OCI-LY1 (cell line): ENCODE measurements around the gene ZNF814.

ENCODE experiments used
- H2AFZ ChIP-seq: fragments of 200-600 bp; sonication (generic), shearing (Covaris generic); 2 replicates; pipeline ENCODE4 v1.6.0; 2014; ENCODE audit warnings: antibody characterized with exemption, mild to moderate bottlenecking, low read length
- H3F3A ChIP-seq: fragments of 200-600 bp; sonication (generic), shearing (Covaris generic); 2 replicates; pipeline ENCODE4 v1.6.0; 2014; ENCODE audit warnings: mild to moderate bottlenecking, antibody characterized with exemption, low read length, moderate library complexity; ENCODE audit not compliant: insufficient read depth
- H3K27ac ChIP-seq: fragments of 200-600 bp; sonication (generic); 2 replicates; pipeline ENCODE4 v1.5.1; 2014; ENCODE audit warnings: low read length, mixed run types, mild to moderate bottlenecking, low read depth; ENCODE audit not compliant: poor library complexity, severe bottlenecking
- H3K27me3 ChIP-seq: fragments of 200-600 bp; sonication (generic); 2 replicates; pipeline ENCODE4 v1.6.0; 2014; ENCODE audit warnings: antibody characterized with exemption, mild to moderate bottlenecking, low read length, moderate library complexity; ENCODE audit not compliant: insufficient read depth
- H3K36me3 ChIP-seq: fragments of 200-600 bp; sonication (generic); 2 replicates; pipeline ENCODE4 v1.6.1; 2014; ENCODE audit warnings: mild to moderate bottlenecking, antibody characterized with exemption, low read length, moderate library complexity, mixed read lengths; ENCODE audit not compliant: insufficient read depth
- H3K4me1 ChIP-seq: fragments of 200-600 bp; sonication (generic); 2 replicates; pipeline ENCODE4 v1.5.1; 2014; ENCODE audit warnings: mild to moderate bottlenecking, low read length, moderate library complexity; ENCODE audit not compliant: insufficient read depth, severe bottlenecking
- H3K4me2 ChIP-seq: fragments of 200-600 bp; sonication (generic), shearing (Covaris generic); 2 replicates; pipeline ENCODE4 v1.6.1; 2014; ENCODE audit warnings: low read length
- H3K4me3 ChIP-seq: fragments of 200-600 bp; sonication (generic); 2 replicates; pipeline ENCODE4 v1.5.1; 2014; ENCODE audit warnings: low read length, low read depth, mild to moderate bottlenecking, mixed read lengths; ENCODE audit not compliant: poor library complexity, severe bottlenecking
- H3K79me2 ChIP-seq: fragments of 200-600 bp; shearing (Covaris generic); 2 replicates; pipeline ENCODE4 v1.6.1; 2016; ENCODE audit warnings: mixed run types, low read length, mixed read lengths; ENCODE audit not compliant: insufficient read depth
- H3K9ac ChIP-seq: fragments of 200-600 bp; sonication (generic), shearing (Covaris generic); 2 replicates; pipeline ENCODE4 v1.6.1; 2014; ENCODE audit warnings: mild to moderate bottlenecking, low read length, mixed read lengths
- H3K9me2 ChIP-seq: fragments of 200-600 bp; sonication (generic), shearing (Covaris generic); 2 replicates; pipeline ENCODE4 v1.6.1; 2014; ENCODE audit warnings: low read depth, mild to moderate bottlenecking, low read length, mixed read lengths
- H3K9me3 ChIP-seq: fragments of 200-600 bp; shearing (Covaris generic); 2 replicates; pipeline ENCODE4 v1.6.1; 2014; ENCODE audit warnings: low read length, mixed read lengths
- H4K20me1 ChIP-seq: fragments of 200-600 bp; sonication (generic), shearing (Covaris generic); 2 replicates; pipeline ENCODE4 v1.6.0; 2016; ENCODE audit warnings: mild to moderate bottlenecking, low read length; ENCODE audit not compliant: insufficient read depth
- CTCF ChIP-seq: fragments of 200-600 bp; sonication (generic), shearing (Covaris generic); IDR thresholded peaks from 2 replicates; pipeline ENCODE4 v1.5.1; 2017; ENCODE audit warnings: mild to moderate bottlenecking, antibody characterized with exemption, low read length, moderate library complexity, mixed read lengths
- EZH2 ChIP-seq: fragments of 200-600 bp; sonication (generic), shearing (Covaris generic); IDR thresholded peaks from 2 replicates; pipeline ENCODE4 v1.8.0; 2017; ENCODE audit warnings: borderline replicate concordance, mixed run types, mild to moderate bottlenecking, antibody characterized with exemption, low read length, moderate library complexity, mixed read lengths

The ZNF814 gene

GRCh38 chr19:57803594-57804325 is 85.1 kb downstream of the ZNF814 start:
- Histone ChIP-seq H2AFZ (no peak overlapping the region), H3K4me2 (no peak overlapping the region), H3K27ac (no peak overlapping the region), H3K36me3 (peaks cover 53% of the 10 kb centered on the region), H4K20me1 (no peaks in the 10 kb centered on the region), H3K9ac (no peak overlapping the region), H3F3A (no peaks in the 10 kb centered on the region), H3K4me1 (peaks cover 8% of the 10 kb centered on the region), H3K79me2 (0 out of 2 replicates have a peak, but pooled peaks cover 5% of the 10 kb centered on the region), H3K9me3 (no peaks in the 10 kb centered on the region), H3K4me3 (no peak overlapping the region), H3K27me3 (no peaks in the 10 kb centered on the region), H3K9me2 (no peaks in the 10 kb centered on the region)
- TF ChIP-seq CTCF (no peak), EZH2 (no peak)

GRCh38 chr19:57803265-57803593 is 85.6 kb downstream of the ZNF814 start:
- Histone ChIP-seq H3K27me3 (no peaks in the 10 kb centered on the region), H3K9me3 (no peaks in the 10 kb centered on the region), H2AFZ (no peak overlapping the region), H3K9ac (no peak overlapping the region), H3K4me2 (no peak overlapping the region), H3K4me3 (no peak overlapping the region), H3K79me2 (0 out of 2 replicates have a peak, but pooled peaks cover 5% of the 10 kb centered on the region), H4K20me1 (no peaks in the 10 kb centered on the region), H3F3A (no peaks in the 10 kb centered on the region), H3K9me2 (no peaks in the 10 kb centered on the region), H3K4me1 (peaks cover 8% of the 10 kb centered on the region), H3K27ac (no peak overlapping the region), H3K36me3 (peaks cover 49% of the 10 kb centered on the region)
- TF ChIP-seq EZH2 (no peak), CTCF (no peak)

GRCh38 chr19:57802269-57802668 is 86.6 kb downstream of the ZNF814 start:
- H3K36me3 ChIP-seq: peaks cover 39% of the 10 kb centered on the region
- no peak overlapping the region for H2AFZ ChIP-seq
- no peak overlapping the region for H3K4me3 ChIP-seq
- peak; percentile 28; the same call in 1 of the 2 replicates for TF ChIP-seq CTCF
- no peak for TF ChIP-seq EZH2
- peaks cover 8% of the 10 kb centered on the region for H3K4me1 ChIP-seq
- no peaks in the 10 kb centered on the region for H3K9me2 ChIP-seq
- H3K9ac ChIP-seq: no peak overlapping the region
- H3K27me3 ChIP-seq: no peaks in the 10 kb centered on the region
- H3F3A ChIP-seq: no peaks in the 10 kb centered on the region
- H3K4me2 ChIP-seq: no peak overlapping the region; the same call in 1 of the 2 replicates
- H3K27ac ChIP-seq: no peak overlapping the region
- no peaks in the 10 kb centered on the region for H3K9me3 ChIP-seq
- no peaks in the 10 kb centered on the region for H4K20me1 ChIP-seq
- H3K79me2 ChIP-seq: 0 out of 2 replicates have a peak, but pooled peaks cover 5% of the 10 kb centered on the region
